H1 (cell line): ENCODE measurements around the gene PLXNB2. TPM values are rescaled to one million over a fixed set of nuclear protein-coding genes. Genes with fewer than 3 reads are reported as not detected.

Source experiments
- ASH2L ChIP-seq: fragments of 200-600, 300-600 bp; sonication (generic); IDR thresholded peaks from one replicate; pipeline ENCODE4 v1.7.1; 2017; ENCODE audit warnings: low read length
- CHD1 ChIP-seq: IDR thresholded peaks from 2 replicates; pipeline ENCODE4 v1.6.1; 2012; ENCODE audit warnings: low read depth, low read length, improper control_type of control experiment
- EGR1 ChIP-seq: IDR thresholded peaks from 2 replicates; pipeline ENCODE4 v1.6.1; 2011; ENCODE audit warnings: low read depth, low read length, borderline replicate concordance
- FOSL1 ChIP-seq: IDR thresholded peaks from 2 replicates; pipeline ENCODE4 v1.6.1; 2011; ENCODE audit warnings: mild to moderate bottlenecking, low read depth, low read length, moderate library complexity; ENCODE audit not compliant: insufficient read depth
- polyA plus RNA-seq, 7 experiments: library from polyadenylated mRNA; depleted of rRNA in 3 of 7; stranded (reverse) in 5 of 7; unstranded in 2 of 7; fragments of >200 nt in 5 of 7; fragments of 200-250 nt in 2 of 7; gene quantifications; 1 replicate in 5 of 7; 2 replicates in 1 of 7; 4 replicates in 1 of 7; pipeline versions ENCODE4 v1.2.1 to v1.2.3, GENCODE V29; 2011 to 2013; ENCODE audit warnings: missing spikeins in 2 of 7, mixed read lengths in 2 of 7
- total RNA-seq: library from RNA; stranded (reverse); fragmentation: NEBNext Ultra II Directional; extraction: Animal tissue kit (Norgen Biotek cat#: 25700); gene quantifications from 2 replicates; pipeline ENCODE4 v1.2.1, GENCODE V29; 2021
- TF ChIP-seq, protein P1 (sequence below): fragments of 300-600 bp; sonication (generic); IDR thresholded peaks from 2 replicates; pipeline ENCODE4 v1.7.1; 2012; ENCODE audit warnings: low read length, moderate library complexity, mild to moderate bottlenecking, inconsistent platforms; ENCODE audit not compliant: insufficient replicate concordance
- TF ChIP-seq, protein P2 (sequence below): IDR thresholded peaks from 2 replicates; pipeline ENCODE4 v1.6.1; 2012; ENCODE audit warnings: inconsistent platforms

The PLXNB2 gene
- total and polyA plus RNA-seq, 2 of the 8 experiments (the other 6 are each of a cell fraction or from before 2014, with no cell fraction given): 58.3 to 92.8 TPM

DNA sequence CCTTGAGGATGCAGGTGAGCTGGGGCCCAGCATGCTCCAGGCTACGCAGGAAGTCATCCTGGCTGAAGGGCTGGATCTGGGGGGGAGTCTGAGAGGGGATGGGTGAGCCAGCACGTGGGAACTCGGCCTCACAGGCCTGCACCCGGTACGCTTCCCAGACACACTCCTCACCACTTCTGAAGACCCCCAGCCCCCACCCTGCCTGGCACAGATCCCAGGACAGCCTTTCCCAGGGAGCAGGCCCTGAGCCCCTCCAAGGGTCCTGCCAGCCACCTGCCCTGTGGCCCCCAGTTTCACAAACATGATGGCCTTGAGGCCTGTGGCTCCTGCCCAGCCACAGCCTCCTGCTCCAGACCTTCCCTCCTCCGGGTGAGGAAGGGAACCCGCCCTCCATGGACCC lies 5.6 kb upstream of the PLXNB2 start (continued):
- TF ChIP-seq, protein P1, sequence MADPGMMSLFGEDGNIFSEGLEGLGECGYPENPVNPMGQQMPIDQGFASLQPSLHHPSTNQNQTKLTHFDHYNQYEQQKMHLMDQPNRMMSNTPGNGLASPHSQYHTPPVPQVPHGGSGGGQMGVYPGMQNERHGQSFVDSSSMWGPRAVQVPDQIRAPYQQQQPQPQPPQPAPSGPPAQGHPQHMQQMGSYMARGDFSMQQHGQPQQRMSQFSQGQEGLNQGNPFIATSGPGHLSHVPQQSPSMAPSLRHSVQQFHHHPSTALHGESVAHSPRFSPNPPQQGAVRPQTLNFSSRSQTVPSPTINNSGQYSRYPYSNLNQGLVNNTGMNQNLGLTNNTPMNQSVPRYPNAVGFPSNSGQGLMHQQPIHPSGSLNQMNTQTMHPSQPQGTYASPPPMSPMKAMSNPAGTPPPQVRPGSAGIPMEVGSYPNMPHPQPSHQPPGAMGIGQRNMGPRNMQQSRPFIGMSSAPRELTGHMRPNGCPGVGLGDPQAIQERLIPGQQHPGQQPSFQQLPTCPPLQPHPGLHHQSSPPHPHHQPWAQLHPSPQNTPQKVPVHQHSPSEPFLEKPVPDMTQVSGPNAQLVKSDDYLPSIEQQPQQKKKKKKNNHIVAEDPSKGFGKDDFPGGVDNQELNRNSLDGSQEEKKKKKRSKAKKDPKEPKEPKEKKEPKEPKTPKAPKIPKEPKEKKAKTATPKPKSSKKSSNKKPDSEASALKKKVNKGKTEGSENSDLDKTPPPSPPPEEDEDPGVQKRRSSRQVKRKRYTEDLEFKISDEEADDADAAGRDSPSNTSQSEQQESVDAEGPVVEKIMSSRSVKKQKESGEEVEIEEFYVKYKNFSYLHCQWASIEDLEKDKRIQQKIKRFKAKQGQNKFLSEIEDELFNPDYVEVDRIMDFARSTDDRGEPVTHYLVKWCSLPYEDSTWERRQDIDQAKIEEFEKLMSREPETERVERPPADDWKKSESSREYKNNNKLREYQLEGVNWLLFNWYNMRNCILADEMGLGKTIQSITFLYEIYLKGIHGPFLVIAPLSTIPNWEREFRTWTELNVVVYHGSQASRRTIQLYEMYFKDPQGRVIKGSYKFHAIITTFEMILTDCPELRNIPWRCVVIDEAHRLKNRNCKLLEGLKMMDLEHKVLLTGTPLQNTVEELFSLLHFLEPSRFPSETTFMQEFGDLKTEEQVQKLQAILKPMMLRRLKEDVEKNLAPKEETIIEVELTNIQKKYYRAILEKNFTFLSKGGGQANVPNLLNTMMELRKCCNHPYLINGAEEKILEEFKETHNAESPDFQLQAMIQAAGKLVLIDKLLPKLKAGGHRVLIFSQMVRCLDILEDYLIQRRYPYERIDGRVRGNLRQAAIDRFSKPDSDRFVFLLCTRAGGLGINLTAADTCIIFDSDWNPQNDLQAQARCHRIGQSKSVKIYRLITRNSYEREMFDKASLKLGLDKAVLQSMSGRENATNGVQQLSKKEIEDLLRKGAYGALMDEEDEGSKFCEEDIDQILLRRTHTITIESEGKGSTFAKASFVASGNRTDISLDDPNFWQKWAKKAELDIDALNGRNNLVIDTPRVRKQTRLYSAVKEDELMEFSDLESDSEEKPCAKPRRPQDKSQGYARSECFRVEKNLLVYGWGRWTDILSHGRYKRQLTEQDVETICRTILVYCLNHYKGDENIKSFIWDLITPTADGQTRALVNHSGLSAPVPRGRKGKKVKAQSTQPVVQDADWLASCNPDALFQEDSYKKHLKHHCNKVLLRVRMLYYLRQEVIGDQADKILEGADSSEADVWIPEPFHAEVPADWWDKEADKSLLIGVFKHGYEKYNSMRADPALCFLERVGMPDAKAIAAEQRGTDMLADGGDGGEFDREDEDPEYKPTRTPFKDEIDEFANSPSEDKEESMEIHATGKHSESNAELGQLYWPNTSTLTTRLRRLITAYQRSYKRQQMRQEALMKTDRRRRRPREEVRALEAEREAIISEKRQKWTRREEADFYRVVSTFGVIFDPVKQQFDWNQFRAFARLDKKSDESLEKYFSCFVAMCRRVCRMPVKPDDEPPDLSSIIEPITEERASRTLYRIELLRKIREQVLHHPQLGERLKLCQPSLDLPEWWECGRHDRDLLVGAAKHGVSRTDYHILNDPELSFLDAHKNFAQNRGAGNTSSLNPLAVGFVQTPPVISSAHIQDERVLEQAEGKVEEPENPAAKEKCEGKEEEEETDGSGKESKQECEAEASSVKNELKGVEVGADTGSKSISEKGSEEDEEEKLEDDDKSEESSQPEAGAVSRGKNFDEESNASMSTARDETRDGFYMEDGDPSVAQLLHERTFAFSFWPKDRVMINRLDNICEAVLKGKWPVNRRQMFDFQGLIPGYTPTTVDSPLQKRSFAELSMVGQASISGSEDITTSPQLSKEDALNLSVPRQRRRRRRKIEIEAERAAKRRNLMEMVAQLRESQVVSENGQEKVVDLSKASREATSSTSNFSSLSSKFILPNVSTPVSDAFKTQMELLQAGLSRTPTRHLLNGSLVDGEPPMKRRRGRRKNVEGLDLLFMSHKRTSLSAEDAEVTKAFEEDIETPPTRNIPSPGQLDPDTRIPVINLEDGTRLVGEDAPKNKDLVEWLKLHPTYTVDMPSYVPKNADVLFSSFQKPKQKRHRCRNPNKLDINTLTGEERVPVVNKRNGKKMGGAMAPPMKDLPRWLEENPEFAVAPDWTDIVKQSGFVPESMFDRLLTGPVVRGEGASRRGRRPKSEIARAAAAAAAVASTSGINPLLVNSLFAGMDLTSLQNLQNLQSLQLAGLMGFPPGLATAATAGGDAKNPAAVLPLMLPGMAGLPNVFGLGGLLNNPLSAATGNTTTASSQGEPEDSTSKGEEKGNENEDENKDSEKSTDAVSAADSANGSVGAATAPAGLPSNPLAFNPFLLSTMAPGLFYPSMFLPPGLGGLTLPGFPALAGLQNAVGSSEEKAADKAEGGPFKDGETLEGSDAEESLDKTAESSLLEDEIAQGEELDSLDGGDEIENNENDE: no peak
- TF ChIP-seq EGR1 (no peak), ASH2L (no peak), FOSL1 (no peak), CHD1 (no peak)
- TF ChIP-seq, protein P2, sequence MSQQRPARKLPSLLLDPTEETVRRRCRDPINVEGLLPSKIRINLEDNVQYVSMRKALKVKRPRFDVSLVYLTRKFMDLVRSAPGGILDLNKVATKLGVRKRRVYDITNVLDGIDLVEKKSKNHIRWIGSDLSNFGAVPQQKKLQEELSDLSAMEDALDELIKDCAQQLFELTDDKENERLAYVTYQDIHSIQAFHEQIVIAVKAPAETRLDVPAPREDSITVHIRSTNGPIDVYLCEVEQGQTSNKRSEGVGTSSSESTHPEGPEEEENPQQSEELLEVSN: no peak
